HEK293 (cell line): ENCODE data around the gene UBE2G2.

ENCODE experiments used
- CTCF ChIA-PET: fragments of 350-600 bp; formaldehyde crosslinking; extraction: SDS; loops from one replicate; lab custom pipeline; 2021; ENCODE audit warnings: antibody characterized with exemption; lab: Yijun Ruan, JAX
- POLR2A ChIA-PET: fragments of 300-600 bp; formaldehyde crosslinking; extraction: SDS; loops from one replicate; lab custom pipeline; 2020; ENCODE audit warnings: antibody characterized with exemption, inconsistent platforms; lab: Yijun Ruan, JAX
- H3K27ac ChIP-seq: fragments of 200-500 bp; sonication (Bioruptor generic); 2 replicates; pipeline ENCODE4 v1.5.1; 2014; ENCODE audit warnings: low read depth, low read length, control low read depth, inconsistent platforms; ENCODE audit errors: extremely low read depth
- H3K36me3 ChIP-seq, 2 experiments: fragments of 200-500 bp in 1 of 2; sonication (Bioruptor generic) in 1 of 2; 1 replicate in 1 of 2; 2 replicates in 1 of 2; pipeline ENCODE4 v1.5.1; 2014 to 2017; ENCODE audit warnings: inconsistent platforms in 2 of 2, low read length in 2 of 2; ENCODE audit not compliant: control insufficient read depth in 2 of 2, insufficient read depth in 1 of 2
- H3K4me1 ChIP-seq: fragments of 200-500 bp; sonication (Bioruptor generic); 2 replicates; pipeline ENCODE4 v1.5.1; 2014; ENCODE audit warnings: mild to moderate bottlenecking, low read length, inconsistent platforms; ENCODE audit not compliant: control insufficient read depth, insufficient read depth
- H3K4me3 ChIP-seq: 2 replicates; pipeline ENCODE4 v1.5.1; 2011; ENCODE audit warnings: low read depth, mild to moderate bottlenecking, control low read depth, low read length, moderate library complexity
- H3K9me3 ChIP-seq: fragments of 200-500 bp; sonication (Bioruptor generic); 2 replicates; pipeline ENCODE4 v1.5.1; 2014; ENCODE audit warnings: low read depth, low read length, inconsistent platforms; ENCODE audit not compliant: control insufficient read depth, insufficient read depth
- KLF1 ChIP-seq: fragments of 450-650 bp; formaldehyde crosslinking; IDR thresholded peaks from 2 replicates; pipeline ENCODE4 v1.5.1; 2016; ENCODE audit warnings: missing biosample characterization, missing genetic modification characterization
- KLF8 ChIP-seq: fragments of 450-650 bp; formaldehyde crosslinking; IDR thresholded peaks from 2 replicates; pipeline ENCODE4 v1.5.1; 2016; ENCODE audit warnings: missing biosample characterization, missing genetic modification characterization
- MYNN ChIP-seq: fragments of 450-650 bp; formaldehyde crosslinking; IDR thresholded peaks from 2 replicates; pipeline ENCODE4 v1.5.1; 2016; ENCODE audit warnings: missing biosample characterization, missing genetic modification characterization, borderline replicate concordance
- TCF7L2 ChIP-seq: IDR thresholded peaks from 2 replicates; pipeline ENCODE4 v1.6.1; 2011; ENCODE audit warnings: low read depth, mild to moderate bottlenecking, inconsistent platforms, low read length, moderate library complexity, borderline replicate concordance
- ZFP37 ChIP-seq: fragments of 450-650 bp; formaldehyde crosslinking; IDR thresholded peaks from 2 replicates; pipeline ENCODE4 v1.5.1; 2016; ENCODE audit warnings: missing biosample characterization, missing genetic modification characterization
- ZFP41 ChIP-seq: fragments of 450-650 bp; formaldehyde crosslinking; IDR thresholded peaks from 2 replicates; pipeline ENCODE4 v1.5.1; 2016; ENCODE audit warnings: missing biosample characterization, missing genetic modification characterization, borderline replicate concordance
- ZNF2 ChIP-seq: fragments of 450-650 bp; formaldehyde crosslinking; IDR thresholded peaks from 2 replicates; pipeline ENCODE4 v1.5.1; 2016; ENCODE audit warnings: missing biosample characterization, missing genetic modification characterization
- ZNF23 ChIP-seq: fragments of 450-650 bp; formaldehyde crosslinking; IDR thresholded peaks from 2 replicates; pipeline ENCODE4 v1.5.1; 2016; ENCODE audit warnings: missing biosample characterization, missing genetic modification characterization, borderline replicate concordance
- ZNF366 ChIP-seq: fragments of 450-650 bp; formaldehyde crosslinking; conservative IDR thresholded peaks from 2 replicates; pipeline ENCODE4 v1.5.1; 2016; ENCODE audit warnings: missing biosample characterization, missing genetic modification characterization
- ZNF654 ChIP-seq: fragments of 450-650 bp; formaldehyde crosslinking; IDR thresholded peaks from 2 replicates; pipeline ENCODE4 v1.5.1; 2016; ENCODE audit warnings: low read depth, missing biosample characterization, missing genetic modification characterization
- ZSCAN30 ChIP-seq: fragments of 450-650 bp; IDR thresholded peaks from 2 replicates; pipeline ENCODE4 v1.5.1; 2018; ENCODE audit warnings: missing biosample characterization, mild to moderate bottlenecking, missing genetic modification characterization, moderate library complexity
- TF ChIP-seq, protein P1 (sequence below): fragments of 450-650 bp; formaldehyde crosslinking; IDR thresholded peaks from 2 replicates; pipeline ENCODE4 v1.5.0; 2017; ENCODE audit warnings: missing biosample characterization, missing genetic modification characterization, borderline replicate concordance
- TF ChIP-seq, protein P2 (sequence below): fragments of 450-650 bp; IDR thresholded peaks from 2 replicates; pipeline ENCODE4 v1.5.1; 2018; ENCODE audit warnings: missing biosample characterization, missing genetic modification characterization
- TF ChIP-seq, protein P3 (sequence below): fragments of 450-650 bp; formaldehyde crosslinking; IDR thresholded peaks from 2 replicates; pipeline ENCODE4 v1.5.1; 2016; ENCODE audit warnings: missing biosample characterization, missing genetic modification characterization
- TF ChIP-seq, protein P4 (sequence below): fragments of 450-650 bp; formaldehyde crosslinking; conservative IDR thresholded peaks from 2 replicates; pipeline ENCODE4 v1.5.1; 2016; ENCODE audit warnings: low read depth, missing biosample characterization, missing genetic modification characterization

Gene UBE2G2

DNA sequence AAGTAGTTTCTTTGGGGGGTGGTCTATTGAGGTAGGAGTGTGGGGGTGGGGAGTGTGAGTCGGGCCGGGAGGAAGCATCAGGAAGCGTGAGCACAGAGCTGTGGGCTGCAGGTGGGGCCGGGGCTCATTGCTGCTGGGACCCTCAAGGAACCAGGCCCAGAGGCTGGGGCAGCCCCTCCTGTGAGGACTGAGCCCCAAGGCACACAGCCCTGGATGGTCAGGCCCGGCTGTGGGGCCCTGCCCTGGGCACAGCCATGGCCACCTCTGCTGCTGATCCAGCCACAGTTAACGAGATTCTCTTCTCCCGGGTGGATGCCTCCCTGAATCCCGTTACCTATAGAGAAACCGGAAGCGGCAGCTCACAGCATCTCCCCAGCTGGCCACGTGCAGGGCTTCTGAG is 39.2 kb upstream of the UBE2G2 start (continued):
- TF ChIP-seq ZFP41 (tag by site-specific recombination), result no peak

DNA sequence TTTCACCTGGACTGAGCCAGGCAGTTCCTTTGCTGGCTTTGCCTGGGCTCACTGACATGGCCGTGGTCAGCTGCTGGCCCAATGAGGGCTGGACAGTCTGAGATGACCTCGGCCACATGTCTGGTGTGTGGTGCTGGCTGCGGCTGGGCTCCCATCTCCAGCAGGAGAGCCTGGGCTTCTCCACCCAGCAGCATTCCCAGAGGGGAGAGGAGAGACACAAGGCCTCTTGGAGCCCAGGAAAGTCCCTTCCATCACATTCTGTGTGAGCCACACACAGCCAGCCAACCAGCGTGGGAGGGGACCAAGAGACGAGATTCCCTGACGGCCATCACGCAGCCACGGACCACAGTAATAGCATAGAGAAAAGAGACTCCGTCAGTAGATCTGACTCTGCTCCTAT is 37.3 kb upstream of the UBE2G2 start:
- no peaks in the 10 kb centered on the region for H3K36me3 ChIP-seq
- POLR2A ChIA-PET, result interaction anchor here (0.6 kb wide), 1 partner anchor 16 kb away, joined by 3 read pairs; no protein-coding TSS in a partner anchor
- no peak for TF ChIP-seq ZFP37 (tag by site-specific recombination)
- no peak for TF ChIP-seq TCF7L2
- no peak for TF ChIP-seq MYNN (tag by site-specific recombination)
- TF ChIP-seq, protein P1, sequence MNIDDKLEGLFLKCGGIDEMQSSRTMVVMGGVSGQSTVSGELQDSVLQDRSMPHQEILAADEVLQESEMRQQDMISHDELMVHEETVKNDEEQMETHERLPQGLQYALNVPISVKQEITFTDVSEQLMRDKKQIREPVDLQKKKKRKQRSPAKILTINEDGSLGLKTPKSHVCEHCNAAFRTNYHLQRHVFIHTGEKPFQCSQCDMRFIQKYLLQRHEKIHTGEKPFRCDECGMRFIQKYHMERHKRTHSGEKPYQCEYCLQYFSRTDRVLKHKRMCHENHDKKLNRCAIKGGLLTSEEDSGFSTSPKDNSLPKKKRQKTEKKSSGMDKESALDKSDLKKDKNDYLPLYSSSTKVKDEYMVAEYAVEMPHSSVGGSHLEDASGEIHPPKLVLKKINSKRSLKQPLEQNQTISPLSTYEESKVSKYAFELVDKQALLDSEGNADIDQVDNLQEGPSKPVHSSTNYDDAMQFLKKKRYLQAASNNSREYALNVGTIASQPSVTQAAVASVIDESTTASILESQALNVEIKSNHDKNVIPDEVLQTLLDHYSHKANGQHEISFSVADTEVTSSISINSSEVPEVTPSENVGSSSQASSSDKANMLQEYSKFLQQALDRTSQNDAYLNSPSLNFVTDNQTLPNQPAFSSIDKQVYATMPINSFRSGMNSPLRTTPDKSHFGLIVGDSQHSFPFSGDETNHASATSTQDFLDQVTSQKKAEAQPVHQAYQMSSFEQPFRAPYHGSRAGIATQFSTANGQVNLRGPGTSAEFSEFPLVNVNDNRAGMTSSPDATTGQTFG (tag by site-specific recombination), result no peak
- TF ChIP-seq, protein P2, sequence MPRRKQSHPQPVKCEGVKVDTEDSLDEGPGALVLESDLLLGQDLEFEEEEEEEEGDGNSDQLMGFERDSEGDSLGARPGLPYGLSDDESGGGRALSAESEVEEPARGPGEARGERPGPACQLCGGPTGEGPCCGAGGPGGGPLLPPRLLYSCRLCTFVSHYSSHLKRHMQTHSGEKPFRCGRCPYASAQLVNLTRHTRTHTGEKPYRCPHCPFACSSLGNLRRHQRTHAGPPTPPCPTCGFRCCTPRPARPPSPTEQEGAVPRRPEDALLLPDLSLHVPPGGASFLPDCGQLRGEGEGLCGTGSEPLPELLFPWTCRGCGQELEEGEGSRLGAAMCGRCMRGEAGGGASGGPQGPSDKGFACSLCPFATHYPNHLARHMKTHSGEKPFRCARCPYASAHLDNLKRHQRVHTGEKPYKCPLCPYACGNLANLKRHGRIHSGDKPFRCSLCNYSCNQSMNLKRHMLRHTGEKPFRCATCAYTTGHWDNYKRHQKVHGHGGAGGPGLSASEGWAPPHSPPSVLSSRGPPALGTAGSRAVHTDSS (tag by site-specific recombination), result no peak
- no peak for TF ChIP-seq ZNF2
- TF ChIP-seq ZNF23, result no peak
- TF ChIP-seq ZNF366 (tag by site-specific recombination), result no peak
- H3K9me3 ChIP-seq, result no peaks in the 10 kb centered on the region
- H3K4me1 ChIP-seq, result no peaks in the 10 kb centered on the region
- CTCF ChIA-PET, result no interaction called here
- H3K27ac ChIP-seq, result no peak overlapping the region
- no peak overlapping the region for H3K4me3 ChIP-seq

DNA sequence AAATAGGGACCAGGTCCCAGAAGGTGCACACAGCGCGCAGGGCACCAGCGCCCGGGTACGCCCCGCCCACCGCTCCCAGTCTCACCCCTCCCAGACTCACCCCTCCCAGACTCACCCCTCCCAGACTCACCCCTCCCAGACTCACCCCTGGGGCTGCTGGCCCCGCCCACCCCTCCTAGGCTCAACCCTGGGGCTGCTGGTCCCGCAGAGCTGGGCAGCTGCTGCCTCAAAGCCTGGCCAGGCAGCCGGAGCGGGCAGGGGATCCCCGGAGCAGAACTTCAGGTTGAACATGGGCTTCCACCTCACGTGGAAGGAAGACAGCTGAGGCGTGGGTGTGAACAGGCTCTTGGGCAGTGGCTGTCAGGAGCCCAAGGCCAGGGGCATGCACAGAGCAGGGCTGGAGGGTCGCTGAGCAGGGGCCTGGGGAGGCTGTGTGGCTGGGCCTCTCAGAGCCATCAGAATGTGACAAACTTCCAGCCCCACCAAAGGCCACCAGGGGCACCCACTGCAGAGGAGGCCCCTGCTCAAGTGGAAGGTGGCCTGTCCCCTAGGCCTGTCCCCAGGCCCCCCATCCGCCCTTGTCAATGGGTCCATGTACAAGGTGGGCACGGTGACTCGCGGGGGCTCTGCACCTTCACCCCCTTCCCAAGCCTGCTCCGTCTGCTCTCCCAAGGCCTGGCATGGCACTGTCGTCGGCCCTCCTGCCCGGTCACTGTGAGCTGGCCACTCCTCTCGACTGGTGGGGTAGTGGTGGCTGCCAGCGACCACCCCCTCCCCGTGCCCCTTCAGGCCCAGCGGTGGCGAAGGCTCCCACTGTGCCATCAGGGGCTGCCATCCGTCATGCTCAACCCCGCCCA is 36.6 kb upstream of the UBE2G2 start:
- Histone ChIP-seq H3K4me3 (no peak overlapping the region), H3K27ac (no peak overlapping the region), H3K4me1 (no peaks in the 10 kb centered on the region), H3K36me3 (no peaks in the 10 kb centered on the region), H3K9me3 (no peaks in the 10 kb centered on the region)
- TF ChIP-seq, protein P3, sequence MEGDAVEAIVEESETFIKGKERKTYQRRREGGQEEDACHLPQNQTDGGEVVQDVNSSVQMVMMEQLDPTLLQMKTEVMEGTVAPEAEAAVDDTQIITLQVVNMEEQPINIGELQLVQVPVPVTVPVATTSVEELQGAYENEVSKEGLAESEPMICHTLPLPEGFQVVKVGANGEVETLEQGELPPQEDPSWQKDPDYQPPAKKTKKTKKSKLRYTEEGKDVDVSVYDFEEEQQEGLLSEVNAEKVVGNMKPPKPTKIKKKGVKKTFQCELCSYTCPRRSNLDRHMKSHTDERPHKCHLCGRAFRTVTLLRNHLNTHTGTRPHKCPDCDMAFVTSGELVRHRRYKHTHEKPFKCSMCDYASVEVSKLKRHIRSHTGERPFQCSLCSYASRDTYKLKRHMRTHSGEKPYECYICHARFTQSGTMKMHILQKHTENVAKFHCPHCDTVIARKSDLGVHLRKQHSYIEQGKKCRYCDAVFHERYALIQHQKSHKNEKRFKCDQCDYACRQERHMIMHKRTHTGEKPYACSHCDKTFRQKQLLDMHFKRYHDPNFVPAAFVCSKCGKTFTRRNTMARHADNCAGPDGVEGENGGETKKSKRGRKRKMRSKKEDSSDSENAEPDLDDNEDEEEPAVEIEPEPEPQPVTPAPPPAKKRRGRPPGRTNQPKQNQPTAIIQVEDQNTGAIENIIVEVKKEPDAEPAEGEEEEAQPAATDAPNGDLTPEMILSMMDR (tag by site-specific recombination), result peak; percentile 23; the same call in 1 of the 2 replicates
- TF ChIP-seq ZNF654 (tag by site-specific recombination) (no peak), ZSCAN30 (no peak), KLF1 (tag by site-specific recombination) (peak; percentile 91), KLF8 (tag by site-specific recombination) (0 out of 2 replicates have a peak, but pooled peaks have one; percentile 24)
- TF ChIP-seq, protein P4, sequence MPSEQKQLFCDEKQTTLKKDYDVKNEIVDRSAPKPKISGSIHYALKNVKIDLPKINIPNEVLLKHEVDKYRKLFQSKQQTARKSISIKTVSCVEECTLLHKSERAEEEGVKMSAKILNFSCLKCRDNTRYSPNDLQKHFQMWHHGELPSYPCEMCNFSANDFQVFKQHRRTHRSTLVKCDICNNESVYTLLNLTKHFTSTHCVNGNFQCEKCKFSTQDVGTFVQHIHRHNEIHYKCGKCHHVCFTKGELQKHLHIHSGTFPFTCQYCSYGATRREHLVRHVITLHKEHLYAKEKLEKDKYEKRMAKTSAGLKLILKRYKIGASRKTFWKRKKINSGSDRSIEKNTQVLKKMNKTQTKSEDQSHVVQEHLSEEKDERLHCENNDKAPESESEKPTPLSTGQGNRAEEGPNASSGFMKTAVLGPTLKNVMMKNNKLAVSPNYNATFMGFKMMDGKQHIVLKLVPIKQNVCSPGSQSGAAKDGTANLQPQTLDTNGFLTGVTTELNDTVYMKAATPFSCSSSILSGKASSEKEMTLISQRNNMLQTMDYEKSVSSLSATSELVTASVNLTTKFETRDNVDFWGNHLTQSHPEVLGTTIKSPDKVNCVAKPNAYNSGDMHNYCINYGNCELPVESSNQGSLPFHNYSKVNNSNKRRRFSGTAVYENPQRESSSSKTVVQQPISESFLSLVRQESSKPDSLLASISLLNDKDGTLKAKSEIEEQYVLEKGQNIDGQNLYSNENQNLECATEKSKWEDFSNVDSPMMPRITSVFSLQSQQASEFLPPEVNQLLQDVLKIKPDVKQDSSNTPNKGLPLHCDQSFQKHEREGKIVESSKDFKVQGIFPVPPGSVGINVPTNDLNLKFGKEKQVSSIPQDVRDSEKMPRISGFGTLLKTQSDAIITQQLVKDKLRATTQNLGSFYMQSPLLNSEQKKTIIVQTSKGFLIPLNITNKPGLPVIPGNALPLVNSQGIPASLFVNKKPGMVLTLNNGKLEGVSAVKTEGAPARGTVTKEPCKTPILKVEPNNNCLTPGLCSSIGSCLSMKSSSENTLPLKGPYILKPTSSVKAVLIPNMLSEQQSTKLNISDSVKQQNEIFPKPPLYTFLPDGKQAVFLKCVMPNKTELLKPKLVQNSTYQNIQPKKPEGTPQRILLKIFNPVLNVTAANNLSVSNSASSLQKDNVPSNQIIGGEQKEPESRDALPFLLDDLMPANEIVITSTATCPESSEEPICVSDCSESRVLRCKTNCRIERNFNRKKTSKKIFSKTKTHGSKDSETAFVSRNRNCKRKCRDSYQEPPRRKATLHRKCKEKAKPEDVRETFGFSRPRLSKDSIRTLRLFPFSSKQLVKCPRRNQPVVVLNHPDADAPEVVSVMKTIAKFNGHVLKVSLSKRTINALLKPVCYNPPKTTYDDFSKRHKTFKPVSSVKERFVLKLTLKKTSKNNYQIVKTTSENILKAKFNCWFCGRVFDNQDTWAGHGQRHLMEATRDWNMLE (tag by site-specific recombination), result no peak
- POLR2A ChIA-PET, result interaction anchor here (0.7 kb wide), 1 partner anchor 32 kb away, joined by 3 read pairs; no protein-coding TSS in a partner anchor
- CTCF ChIA-PET, result no interaction called here
